Loucy (cell line): ENCODE measurements around the gene VSIG2.

ENCODE experiments used
- H2AFZ ChIP-seq: fragments of 200-600 bp; sonication (generic); 2 replicates; pipeline ENCODE4 v1.6.0; 2016; ENCODE audit warnings: antibody characterized with exemption, mild to moderate bottlenecking, low read length, moderate library complexity
- H3F3A ChIP-seq: fragments of 200-600 bp; 2 replicates; pipeline ENCODE4 v1.6.0; 2016; ENCODE audit warnings: antibody characterized with exemption, low read depth, mild to moderate bottlenecking
- H3K27me3 ChIP-seq: fragments of 200-600 bp; sonication (generic); 2 replicates; pipeline ENCODE4 v1.6.1; 2014; ENCODE audit warnings: low read length, mild to moderate bottlenecking; ENCODE audit not compliant: insufficient read depth, poor library complexity, severe bottlenecking
- H3K36me3 ChIP-seq: fragments of 200-600 bp; sonication (generic); 2 replicates; pipeline ENCODE4 v1.6.1; 2016; ENCODE audit warnings: low read length; ENCODE audit not compliant: insufficient read depth
- H3K4me1 ChIP-seq: fragments of 200-600 bp; sonication (generic); 2 replicates; pipeline ENCODE4 v1.5.1; 2014; ENCODE audit warnings: low read length, mild to moderate bottlenecking; ENCODE audit not compliant: insufficient read depth, poor library complexity, severe bottlenecking
- H3K4me2 ChIP-seq: fragments of 200-600 bp; sonication (generic); 2 replicates; pipeline ENCODE4 v1.6.0; 2014; ENCODE audit warnings: antibody characterized with exemption, low read length, low read depth, mild to moderate bottlenecking; ENCODE audit not compliant: poor library complexity, severe bottlenecking
- H3K4me3 ChIP-seq: fragments of 200-600 bp; sonication (generic); 2 replicates; pipeline ENCODE4 v1.5.1; 2014; ENCODE audit warnings: low read length, mild to moderate bottlenecking, mixed read lengths; ENCODE audit not compliant: poor library complexity, severe bottlenecking
- H3K79me2 ChIP-seq: fragments of 200-600 bp; sonication (generic); 2 replicates; pipeline ENCODE4 v1.6.1; 2014; ENCODE audit warnings: low read length; ENCODE audit not compliant: insufficient read depth
- H3K9ac ChIP-seq: fragments of 200-600 bp; sonication (generic); 2 replicates; pipeline ENCODE4 v1.6.0; 2014; ENCODE audit warnings: mild to moderate bottlenecking, low read depth, low read length, moderate library complexity; ENCODE audit not compliant: poor library complexity, severe bottlenecking
- H3K9me2 ChIP-seq: fragments of 200-600 bp; sonication (generic); replicated peaks from 2 replicates; pipeline ENCODE4 v1.6.1; 2016; ENCODE audit warnings: low read depth, low read length, mixed read lengths
- H3K9me3 ChIP-seq: fragments of 200-600 bp; sonication (generic); 2 replicates; pipeline ENCODE4 v1.6.1; 2014; ENCODE audit warnings: mild to moderate bottlenecking, antibody characterized with exemption, low read length, low read depth; ENCODE audit not compliant: insufficient read depth
- H4K20me1 ChIP-seq: fragments of 200-600 bp; sonication (generic); 2 replicates; pipeline ENCODE4 v1.6.0; 2014; ENCODE audit warnings: antibody characterized with exemption, low read length, mild to moderate bottlenecking; ENCODE audit not compliant: insufficient read depth, poor library complexity, severe bottlenecking
- CTCF ChIP-seq: fragments of 200-600 bp; sonication (generic); conservative IDR thresholded peaks from 2 replicates; pipeline ENCODE4 v1.5.1; 2014; ENCODE audit warnings: mild to moderate bottlenecking, antibody characterized with exemption, low read length
- EZH2phosphoT487 ChIP-seq: fragments of 200-600 bp; IDR thresholded peaks from 2 replicates; pipeline ENCODE4 v1.6.1; 2018; ENCODE audit warnings: antibody characterized with exemption, mild to moderate bottlenecking, moderate library complexity, borderline replicate concordance

Gene VSIG2

DNA sequence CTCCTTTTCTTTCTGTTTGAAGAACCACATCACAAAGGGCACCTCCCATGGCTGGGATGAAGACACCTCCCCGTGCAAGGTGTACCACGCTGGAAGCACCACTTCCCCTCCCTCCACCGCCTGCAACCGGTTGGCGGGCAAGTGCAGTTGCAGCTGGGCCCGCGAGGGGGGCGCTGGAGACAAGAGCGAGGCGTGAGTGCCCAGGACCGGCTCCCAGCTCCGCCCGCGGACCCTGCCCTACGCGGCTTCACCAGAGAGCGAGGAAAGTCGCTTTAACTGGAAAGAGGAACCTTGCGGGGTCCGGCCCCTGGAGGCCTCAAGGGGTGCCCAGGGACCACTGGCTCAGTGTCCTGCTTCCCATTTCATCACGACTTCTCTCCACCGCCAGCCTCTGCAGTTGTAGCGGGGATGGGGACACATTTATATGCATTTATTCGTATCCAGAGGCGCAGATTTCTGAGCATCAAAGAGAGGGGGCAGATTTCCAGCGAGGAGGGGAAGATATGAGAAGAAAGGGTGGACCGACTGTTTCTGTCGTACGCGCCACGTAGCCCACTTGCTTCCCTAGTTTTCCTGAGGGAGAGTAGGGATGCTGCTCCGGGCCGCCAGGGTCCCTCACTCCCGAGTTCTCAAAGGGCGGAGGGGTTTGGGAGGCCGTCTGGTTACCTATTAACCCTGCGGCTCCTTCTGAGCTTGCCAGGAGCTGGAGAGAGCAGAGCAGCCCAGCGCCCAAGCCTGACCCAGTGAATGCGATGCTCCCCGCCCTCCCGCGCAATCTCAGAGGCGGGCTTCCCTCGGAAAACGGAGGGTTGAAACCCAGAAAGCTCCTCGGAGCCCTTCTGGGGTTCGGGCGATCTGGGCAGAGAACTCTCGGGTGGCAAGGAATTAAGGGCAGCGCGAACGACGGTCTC is 6.6 kb upstream of the VSIG2 start:
- Histone ChIP-seq H3K4me1 (no peaks in the 10 kb centered on the region), H4K20me1 (no peaks in the 10 kb centered on the region), H3K27me3 (no peaks in the 10 kb centered on the region), H3K9me3 (no peaks in the 10 kb centered on the region), H3K9me2 (no peaks in the 10 kb centered on the region), H2AFZ (no peak overlapping the region), H3F3A (no peaks in the 10 kb centered on the region), H3K4me2 (no peak overlapping the region), H3K36me3 (no peaks in the 10 kb centered on the region), H3K9ac (no peak overlapping the region), H3K4me3 (no peak overlapping the region), H3K79me2 (no peaks in the 10 kb centered on the region)
- TF ChIP-seq EZH2phosphoT487 (no peak), CTCF (no peak)

- no peak for TF ChIP-seq EZH2phosphoT487
- no peak for TF ChIP-seq CTCF
- H4K20me1 ChIP-seq: no peaks in the 10 kb centered on the region
- no peaks in the 10 kb centered on the region for H3K79me2 ChIP-seq
- no peaks in the 10 kb centered on the region for H3K27me3 ChIP-seq
- no peak overlapping the region for H2AFZ ChIP-seq
- no peaks in the 10 kb centered on the region for H3F3A ChIP-seq
- no peaks in the 10 kb centered on the region for H3K9me3 ChIP-seq
- H3K4me2 ChIP-seq: no peak overlapping the region
- no peaks in the 10 kb centered on the region for H3K4me1 ChIP-seq
- H3K9ac ChIP-seq: no peak overlapping the region
- H3K4me3 ChIP-seq: no peak overlapping the region
- H3K9me2 ChIP-seq: no peaks in the 10 kb centered on the region
- no peaks in the 10 kb centered on the region for H3K36me3 ChIP-seq
These were observed 5.3 kb upstream of the VSIG2 start for GRCh38 chr11:124757320-124757719.

- H3K27me3 ChIP-seq: no peaks in the 10 kb centered on the region
- no peaks in the 10 kb centered on the region for H3F3A ChIP-seq
- H3K9ac ChIP-seq: no peak overlapping the region
- TF ChIP-seq EZH2phosphoT487: no peak
- no peak for TF ChIP-seq CTCF
- H3K36me3 ChIP-seq: no peaks in the 10 kb centered on the region
- H4K20me1 ChIP-seq: no peaks in the 10 kb centered on the region
- H3K4me2 ChIP-seq: no peak overlapping the region
- H3K9me3 ChIP-seq: no peaks in the 10 kb centered on the region
- no peaks in the 10 kb centered on the region for H3K4me1 ChIP-seq
- H2AFZ ChIP-seq: no peak overlapping the region
- H3K4me3 ChIP-seq: no peak overlapping the region
- H3K79me2 ChIP-seq: no peaks in the 10 kb centered on the region
- no peaks in the 10 kb centered on the region for H3K9me2 ChIP-seq
These were observed 4.7 kb upstream of the VSIG2 start for GRCh38 chr11:124756753-124757227.
